Mononuclear cell (primary cell): ENCODE results near the gene IDNK. TPM values are rescaled to one million over a fixed set of nuclear protein-coding genes. Genes with fewer than 3 reads are reported as not detected.

Experiments used
- H3K27me3 ChIP-seq: 2 replicates; pipeline ENCODE4 v1.6.0; 2011; ENCODE audit warnings: low read length, control low read depth; ENCODE audit not compliant: insufficient read depth
- H3K4me1 ChIP-seq: 2 replicates; pipeline ENCODE4 v1.5.1; 2011; ENCODE audit warnings: mild to moderate bottlenecking, low read length, control low read depth; ENCODE audit not compliant: insufficient read depth
- H3K4me3 ChIP-seq: 2 replicates; pipeline ENCODE4 v1.5.1; 2011; ENCODE audit warnings: mild to moderate bottlenecking, low read length, moderate library complexity
- H3K9me3 ChIP-seq: 2 replicates; pipeline ENCODE4 v1.5.1; 2011; ENCODE audit warnings: low read depth, mild to moderate bottlenecking, control low read depth, low read length
- total RNA-seq: library from RNA; depleted of rRNA; stranded (reverse); fragments of >200 nt; gene quantifications from one replicate; pipeline ENCODE4 v1.2.3, GENCODE V29; 2012

The IDNK gene
- total RNA-seq, 1 donor = 5.2 TPM

- no peaks in the 10 kb centered on the region for H3K27me3 ChIP-seq
- H3K4me3 ChIP-seq = peak overlapping the region; percentile 73
- no peaks in the 10 kb centered on the region for H3K9me3 ChIP-seq
- peaks cover 25% of the 10 kb centered on the region for H3K4me1 ChIP-seq
These were observed 457 bp upstream of the IDNK start for GRCh38 chr9:83622433-83622938.

GRCh38 chr9:83623679-83624076, 735 bp downstream of the IDNK start:
- peaks cover 25% of the 10 kb centered on the region for H3K4me1 ChIP-seq
- H3K27me3 ChIP-seq = no peaks in the 10 kb centered on the region
- peak overlapping the region; percentile 73 for H3K4me3 ChIP-seq
- H3K9me3 ChIP-seq = no peaks in the 10 kb centered on the region

GRCh38 chr9:83625178-83625577, 2.2 kb downstream of the IDNK start:
- Histone ChIP-seq H3K9me3 (no peaks in the 10 kb centered on the region), H3K4me1 (peaks cover 25% of the 10 kb centered on the region), H3K27me3 (no peaks in the 10 kb centered on the region), H3K4me3 (no peak overlapping the region)

GRCh38 chr9:83628540-83628939, 5.6 kb downstream of the IDNK start:
- H3K9me3 ChIP-seq = no peaks in the 10 kb centered on the region
- H3K4me3 ChIP-seq = no peak overlapping the region
- H3K27me3 ChIP-seq = no peaks in the 10 kb centered on the region
- H3K4me1 ChIP-seq = peaks cover 19% of the 10 kb centered on the region

GRCh38 chr9:83629433-83630104, 6.6 kb downstream of the IDNK start:
- peaks cover 9% of the 10 kb centered on the region for H3K4me1 ChIP-seq
- H3K4me3 ChIP-seq = no peak overlapping the region
- no peaks in the 10 kb centered on the region for H3K27me3 ChIP-seq
- no peaks in the 10 kb centered on the region for H3K9me3 ChIP-seq

- H3K27me3 ChIP-seq = no peaks in the 10 kb centered on the region
- no peaks in the 10 kb centered on the region for H3K4me1 ChIP-seq
- H3K4me3 ChIP-seq = no peak overlapping the region
- no peaks in the 10 kb centered on the region for H3K9me3 ChIP-seq
These were observed 8.1 kb downstream of the IDNK start for GRCh38 chr9:83630938-83631457.

- H3K27me3 ChIP-seq = no peaks in the 10 kb centered on the region
These were observed 10.3 kb downstream of the IDNK start for GRCh38 chr9:83633255-83633654.

GRCh38 chr9:83633676-83634075, 10.7 kb downstream of the IDNK start:
- Histone ChIP-seq H3K27me3 (no peaks in the 10 kb centered on the region), H3K9me3 (no peaks in the 10 kb centered on the region), H3K4me3 (no peak overlapping the region), H3K4me1 (no peaks in the 10 kb centered on the region)

More at GRCh38 chr9:83633255-83633654, 10.3 kb downstream of the IDNK start:
- Histone ChIP-seq H3K4me1 (no peaks in the 10 kb centered on the region), H3K9me3 (no peaks in the 10 kb centered on the region), H3K4me3 (no peak overlapping the region)

GRCh38 chr9:83636813-83637212, 13.9 kb downstream of the IDNK start:
- Histone ChIP-seq H3K4me3 (no peak overlapping the region), H3K27me3 (no peaks in the 10 kb centered on the region), H3K9me3 (no peaks in the 10 kb centered on the region), H3K4me1 (no peaks in the 10 kb centered on the region)

GRCh38 chr9:83637389-83637788, 14.4 kb downstream of the IDNK start:
- Histone ChIP-seq H3K27me3 (no peaks in the 10 kb centered on the region), H3K9me3 (no peaks in the 10 kb centered on the region), H3K4me1 (no peaks in the 10 kb centered on the region), H3K4me3 (no peak overlapping the region)

- Histone ChIP-seq H3K27me3 (no peaks in the 10 kb centered on the region), H3K4me3 (no peak overlapping the region), H3K4me1 (no peaks in the 10 kb centered on the region), H3K9me3 (no peaks in the 10 kb centered on the region)
These were observed 16.3 kb downstream of the IDNK start for GRCh38 chr9:83639266-83639665.

GRCh38 chr9:83642793-83643192, 19.9 kb downstream of the IDNK start:
- no peak overlapping the region for H3K4me3 ChIP-seq
- no peaks in the 10 kb centered on the region for H3K9me3 ChIP-seq
- no peaks in the 10 kb centered on the region for H3K27me3 ChIP-seq
- H3K4me1 ChIP-seq = no peaks in the 10 kb centered on the region

- Histone ChIP-seq H3K4me3 (no peak overlapping the region), H3K27me3 (no peaks in the 10 kb centered on the region), H3K9me3 (no peaks in the 10 kb centered on the region), H3K4me1 (no peaks in the 10 kb centered on the region)
These were observed 23.7 kb downstream of the IDNK start for GRCh38 chr9:83646500-83647239.

- Histone ChIP-seq H3K27me3 (no peaks in the 10 kb centered on the region), H3K4me3 (no peak overlapping the region), H3K9me3 (no peaks in the 10 kb centered on the region), H3K4me1 (no peaks in the 10 kb centered on the region)
These were observed 26.1 kb downstream of the IDNK start for GRCh38 chr9:83649080-83649479.

- Histone ChIP-seq H3K4me1 (no peaks in the 10 kb centered on the region), H3K4me3 (no peak overlapping the region), H3K27me3 (no peaks in the 10 kb centered on the region), H3K9me3 (no peaks in the 10 kb centered on the region)
These were observed 26.6 kb downstream of the IDNK start for GRCh38 chr9:83649515-83649914.
